GM23248 (cell line): Measurements from ENCODE around the gene EDEM2.

Experiments
- EZH2 ChIP-seq: fragments of 200-600 bp; sonication (generic); IDR thresholded peaks from 2 replicates; pipeline ENCODE4 v1.6.1; 2018; ENCODE audit warnings: antibody characterized with exemption, mild to moderate bottlenecking; ENCODE audit not compliant: insufficient read depth, poor library complexity, severe bottlenecking
- EZH2phosphoT487 ChIP-seq: fragments of 200-600 bp; sonication (generic); IDR thresholded peaks from 2 replicates; pipeline ENCODE4 v1.6.1; 2018; ENCODE audit warnings: antibody characterized with exemption, moderate library complexity, mild to moderate bottlenecking, low read depth; ENCODE audit not compliant: insufficient read depth

DNA sequence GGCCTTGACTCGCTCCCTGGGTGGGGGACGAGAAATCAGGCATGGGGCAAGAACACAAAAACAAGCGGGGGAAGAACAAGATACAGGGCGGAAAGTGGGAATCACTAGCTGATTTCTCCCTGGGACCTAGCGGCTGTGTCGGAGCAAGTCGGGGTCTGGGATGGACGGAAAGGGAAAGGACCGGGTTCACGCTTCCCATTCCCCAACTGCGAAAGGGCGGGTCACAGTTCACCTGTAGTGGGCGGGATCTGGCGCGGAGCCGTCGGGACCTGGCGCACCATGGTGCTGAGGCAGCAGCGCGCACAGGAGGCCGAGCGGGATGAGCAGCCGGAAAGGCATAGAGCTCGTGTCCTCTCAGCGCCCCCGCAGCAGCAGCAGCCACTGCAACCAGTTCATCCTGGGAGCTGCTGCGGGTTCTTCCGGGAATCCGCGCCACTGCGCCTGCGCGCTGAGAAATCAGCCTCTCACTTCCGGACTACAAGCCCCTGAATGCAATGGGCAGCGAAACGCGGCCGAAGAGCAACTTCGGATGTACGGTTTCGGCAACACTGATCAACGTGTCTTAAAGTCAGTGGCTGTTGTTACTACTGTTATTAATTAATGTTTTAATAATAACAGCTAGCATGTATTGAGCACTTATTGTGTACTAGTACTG is at the start of gene EDEM2:
- TF ChIP-seq EZH2phosphoT487: no peak
- no peak for TF ChIP-seq EZH2
